IPS-NIHi7 (cell line): ENCODE results near the gene KLC1.
A peak's percentile ranks its signal among the peaks of the same experiment; 100 is the strongest.
"Not testable (repeated sequence)": the region's sequence is repeated elsewhere in the genome, so short reads cannot be mapped to it uniquely, and the experiment has no call there.

Experiments
- DNase-seq: peaks from one replicate; pipeline ENCODE4 v3.0.0; 2012; ENCODE audit warnings: mixed read lengths; ENCODE audit errors: extremely low spot score

Gene KLC1

DNA sequence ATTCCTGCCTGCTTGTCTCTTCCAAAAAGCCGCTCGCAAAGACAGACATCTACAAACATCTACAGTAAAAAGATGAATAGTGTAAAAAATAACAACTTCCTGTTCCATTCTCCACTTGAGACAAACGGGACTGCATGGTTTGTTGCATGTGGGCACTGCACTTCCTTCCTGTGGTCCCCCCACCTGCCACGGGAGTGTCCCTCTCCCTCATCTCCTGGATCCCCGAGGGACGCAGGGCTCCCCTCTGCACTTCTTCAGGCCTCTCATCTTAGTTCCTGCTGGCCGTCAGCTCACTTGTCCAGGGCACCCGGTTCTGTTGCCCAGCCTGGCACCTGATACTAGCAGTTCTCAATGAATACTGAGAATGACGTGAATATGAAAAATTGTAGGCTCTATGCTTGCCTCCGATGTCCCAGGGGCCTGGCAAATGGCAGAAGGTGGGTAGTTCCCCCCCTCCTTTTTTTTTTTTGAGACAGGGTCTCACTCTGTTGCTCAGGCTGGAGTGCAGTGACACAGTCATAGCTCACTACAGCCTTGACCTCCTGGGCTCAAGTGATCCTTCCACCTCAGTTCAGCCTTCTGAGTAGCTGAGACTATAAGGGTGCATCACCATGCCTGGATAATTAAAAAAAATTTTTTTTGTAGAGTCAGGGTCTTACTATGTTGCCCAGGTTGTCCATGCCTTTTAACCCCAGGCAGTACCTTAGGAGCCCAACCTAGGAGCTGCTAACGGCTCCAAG lies 3.5 kb upstream of the KLC1 start:
- no peak for DNase-seq

GRCh38 chr14:103626146-103626850 lies 2.7 kb upstream of the KLC1 start:
- DNase-seq: no peak

DNA sequence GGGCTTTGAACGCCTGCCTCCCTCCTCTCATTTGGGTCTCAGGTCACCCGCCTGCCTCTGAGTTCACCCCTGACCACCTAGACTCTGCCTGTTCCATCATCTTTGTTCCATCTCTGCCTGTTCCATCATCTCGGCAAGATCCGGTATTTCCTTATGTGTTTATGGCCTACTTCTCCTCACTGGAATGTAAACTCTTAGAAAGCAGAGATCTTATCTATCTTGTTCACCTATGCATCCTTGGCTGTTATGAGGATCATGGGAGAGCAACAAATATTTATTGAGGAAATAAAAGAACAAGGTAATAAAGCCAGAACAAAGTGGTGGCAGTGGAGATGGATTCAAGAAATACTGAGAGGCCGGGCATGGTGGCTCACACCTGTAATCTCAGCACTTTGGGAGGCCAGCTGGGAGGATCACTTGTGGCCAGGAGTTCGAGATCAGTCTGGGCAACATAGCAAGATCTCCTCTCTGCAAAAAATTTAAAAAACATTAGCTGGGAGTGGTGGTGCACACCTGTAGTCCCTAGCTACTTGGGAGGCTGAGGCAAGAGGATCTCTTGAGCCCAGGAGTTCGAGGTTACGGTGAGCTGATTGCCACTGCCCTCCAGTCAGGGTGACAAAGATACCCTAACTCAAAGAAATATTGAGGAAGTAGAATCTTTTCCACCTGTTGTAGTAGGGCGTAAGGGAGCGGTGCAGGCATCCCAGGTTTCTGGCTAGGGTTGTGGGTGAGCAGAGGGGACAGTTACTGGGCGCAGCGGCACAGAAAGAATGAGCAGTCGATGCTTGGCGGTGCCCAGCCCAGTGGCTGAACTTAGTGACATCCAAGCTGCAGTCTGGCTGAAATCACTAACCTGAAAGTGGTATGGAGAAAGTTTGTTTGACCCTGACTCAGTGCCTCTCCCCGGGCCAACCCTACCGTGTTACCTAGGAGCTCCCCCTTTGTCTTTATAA lies 1.7 kb upstream of the KLC1 start:
- no peak for DNase-seq

DNA sequence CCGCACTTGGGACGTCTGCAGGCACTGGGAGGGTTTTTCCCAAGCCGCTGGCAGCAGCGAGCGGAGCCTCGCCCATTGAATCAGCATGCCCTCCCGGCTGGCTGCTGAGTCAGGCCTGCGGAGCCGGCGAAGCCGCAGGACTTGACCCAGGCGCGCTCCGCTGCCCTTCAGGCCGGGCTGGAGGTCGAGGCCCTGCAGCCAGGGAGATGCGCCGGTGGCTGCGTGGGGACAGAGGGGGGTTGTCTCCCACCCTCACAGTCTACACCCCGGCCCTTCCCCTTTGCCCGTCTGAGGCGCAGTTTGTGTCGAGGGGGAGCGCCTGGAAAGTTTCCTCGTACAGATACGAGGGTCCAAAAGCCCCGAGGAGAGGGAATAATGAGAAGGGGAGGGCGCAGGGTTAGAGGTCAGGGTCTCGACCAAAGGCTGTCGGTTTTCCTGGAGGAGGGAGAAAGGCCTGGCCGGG lies 759 bp upstream of the KLC1 start:
- peak; percentile 74 for DNase-seq

GRCh38 chr14:103629503-103630121 lies 601 bp downstream of the KLC1 start:
- DNase-seq: peak; percentile 82

- DNase-seq: no peak
Observed at GRCh38 chr14:103630364-103631108, 1.5 kb downstream of the KLC1 start.

DNA sequence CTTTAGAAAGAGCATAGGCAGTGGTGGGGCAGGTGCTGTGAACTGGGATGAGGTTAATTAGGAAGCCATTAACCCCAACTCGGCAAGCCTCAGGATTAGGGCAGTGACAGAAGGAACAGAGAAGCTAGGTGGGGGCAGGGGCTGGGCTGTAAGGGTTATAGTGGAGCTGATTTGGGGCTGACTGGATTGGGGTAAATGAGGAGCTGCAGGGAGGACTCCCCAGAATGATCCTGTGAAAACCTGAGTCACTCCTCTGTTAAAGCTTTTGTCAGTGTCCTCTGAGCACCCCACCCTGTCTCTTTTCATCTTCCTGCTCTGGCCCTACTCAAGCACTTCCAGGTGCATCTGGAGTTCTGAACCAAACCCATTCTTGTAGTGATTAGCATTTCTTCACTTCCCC lies 4.4 kb downstream of the KLC1 start:
- DNase-seq: no peak

GRCh38 chr14:103634156-103634555 lies 5.1 kb downstream of the KLC1 start:
- no peak for DNase-seq

- no peak for DNase-seq
Observed at GRCh38 chr14:103638594-103638993, 9.6 kb downstream of the KLC1 start.

GRCh38 chr14:103641161-103641560 lies 12.2 kb downstream of the KLC1 start:
- DNase-seq: no peak

GRCh38 chr14:103646189-103646588 lies 17.2 kb downstream of the KLC1 start:
- DNase-seq: no peak

DNA sequence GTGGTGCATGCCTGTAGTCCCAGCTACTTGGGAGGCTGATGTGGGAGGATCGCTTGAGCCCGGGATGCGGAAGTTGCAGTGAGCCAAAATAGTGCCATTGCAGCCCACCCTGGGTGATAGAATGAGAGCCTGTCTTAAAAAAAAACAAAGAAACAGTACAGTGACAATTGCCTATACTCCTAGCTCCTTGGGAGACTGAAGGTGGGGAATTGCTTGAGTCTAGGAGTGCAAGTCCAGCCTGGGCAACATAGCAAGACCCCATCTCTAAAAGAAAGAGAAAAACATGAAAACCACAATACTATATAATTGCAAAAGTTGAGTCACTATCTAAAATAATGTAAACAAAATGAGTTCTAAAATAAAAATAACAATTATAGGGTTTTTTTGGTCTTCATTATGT lies 20.0 kb downstream of the KLC1 start:
- DNase-seq: no peak

- DNase-seq: no peak
Observed at GRCh38 chr14:103650213-103650612, 21.2 kb downstream of the KLC1 start.

- no peak for DNase-seq
Observed at GRCh38 chr14:103651585-103651984, 22.6 kb downstream of the KLC1 start.

DNA sequence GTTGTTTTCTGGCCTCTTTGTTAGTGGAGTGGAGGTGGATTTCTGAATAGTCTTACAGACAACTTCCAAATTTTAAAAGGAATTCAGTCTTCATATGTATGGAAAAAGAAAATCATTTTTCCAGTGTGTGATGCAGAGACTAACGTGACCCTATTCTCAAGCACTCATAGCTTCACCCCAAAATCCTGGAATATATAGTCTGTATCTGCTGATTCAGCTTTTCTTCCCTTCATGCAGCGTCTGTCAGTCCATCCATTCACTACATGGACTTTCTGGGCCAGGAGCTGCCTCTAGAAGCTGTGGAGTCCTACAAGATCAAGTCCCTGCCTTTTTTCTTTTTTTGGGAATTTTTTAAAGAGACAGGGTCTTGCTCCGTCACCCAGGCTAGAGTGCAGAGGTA lies 23.8 kb downstream of the KLC1 start:
- DNase-seq: no peak

DNA sequence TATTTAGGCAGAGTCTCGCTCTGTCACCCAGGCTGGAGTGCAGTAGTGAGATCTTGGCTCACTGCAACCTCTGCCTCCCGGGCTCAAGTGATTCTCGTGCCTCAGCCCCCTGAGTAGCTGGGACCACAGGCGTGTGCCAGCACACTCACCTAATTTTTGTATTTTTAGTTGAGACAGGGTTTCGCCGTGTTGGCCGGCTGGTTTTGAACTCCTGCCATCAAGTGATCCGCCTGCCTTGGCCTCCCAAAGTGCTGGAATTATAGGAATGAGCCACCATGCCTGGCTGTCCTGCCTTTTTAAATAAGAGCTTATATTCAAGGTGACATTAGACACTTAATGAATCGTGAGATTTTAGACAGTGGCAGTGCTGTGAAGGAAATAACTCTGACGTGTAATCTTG lies 24.3 kb downstream of the KLC1 start:
- DNase-seq: not testable (repeated sequence)

GRCh38 chr14:103653805-103654204 lies 24.8 kb downstream of the KLC1 start:
- DNase-seq: no peak

DNA sequence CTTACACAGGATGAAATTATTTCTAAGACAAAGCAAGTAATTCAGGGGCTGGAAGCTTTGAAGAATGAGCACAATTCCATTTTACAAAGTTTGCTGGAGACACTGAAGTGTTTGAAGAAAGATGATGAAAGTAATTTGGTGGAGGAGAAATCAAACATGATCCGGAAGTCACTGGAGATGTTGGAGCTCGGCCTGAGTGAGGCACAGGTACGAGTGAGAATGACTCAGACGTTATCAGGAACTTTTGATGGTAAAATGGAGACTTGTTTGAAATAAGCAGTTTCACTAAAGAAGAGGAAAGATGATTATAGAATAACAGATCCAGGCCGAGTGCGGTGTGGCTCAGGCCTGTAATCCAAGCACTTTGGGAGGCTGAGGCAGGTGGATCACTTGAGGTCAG lies 25.6 kb downstream of the KLC1 start:
- DNase-seq: no peak

GRCh38 chr14:103656031-103656755 lies 27.2 kb downstream of the KLC1 start:
- DNase-seq: no peak

DNA sequence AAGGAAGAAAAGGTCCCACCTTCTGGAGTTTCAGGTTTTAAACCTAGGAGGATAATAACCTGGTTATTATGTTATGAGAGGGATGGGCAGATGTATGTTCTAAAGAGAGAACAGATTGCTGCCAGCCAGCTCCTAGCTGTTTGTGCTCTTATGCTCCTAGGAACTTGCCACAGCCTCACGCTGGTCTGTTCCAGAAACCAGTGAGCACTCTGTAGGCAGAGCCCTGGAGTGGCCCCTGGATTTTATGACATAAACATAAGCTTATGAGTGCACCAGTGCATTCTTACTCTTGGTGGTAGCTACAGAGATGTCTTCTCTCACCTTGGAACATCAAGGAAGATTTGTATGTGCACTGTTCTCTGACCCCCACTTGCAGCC lies 27.7 kb downstream of the KLC1 start:
- DNase-seq: no peak
